Lung (tissue), 12 donors: ENCODE results near the gene CISD3. TPM values are rescaled to one million over a fixed set of nuclear protein-coding genes. Genes with fewer than 3 reads are reported as not detected.

ENCODE experiments used
- ATAC-seq: fragments of 200-7000 bp; cut with Tn5 transposase; one replicate; pipeline ENCODE4 v1.9.1; 2020; ENCODE audit warnings: moderate number of reproducible peaks; ENCODE audit not compliant: insufficient read depth, low FRiP score
- DNase-seq, 3 donors: peaks; one replicate each; pipeline ENCODE4 v3.0.0-alpha.2; 2013 to 2017
- H3K27ac ChIP-seq, 2 donors: one replicate each; pipeline ENCODE4 v1.5.1; 2013; ENCODE audit warnings: mild to moderate bottlenecking in 2 of 2, moderate library complexity in 2 of 2, control low read depth in 1 of 2, inconsistent platforms in 1 of 2, low read depth in 1 of 2, low read length in 1 of 2
- H3K27me3 ChIP-seq, 3 donors: one replicate each; pipeline ENCODE4 v1.5.1; 2013; ENCODE audit warnings: low read length in 2 of 3; ENCODE audit not compliant: control insufficient read depth in 3 of 3, insufficient read depth in 3 of 3
- H3K36me3 ChIP-seq, 4 donors: one replicate each; pipeline ENCODE4 v1.5.1; 2013; ENCODE audit warnings: low read length in 4 of 4, mild to moderate bottlenecking in 1 of 4, moderate library complexity in 1 of 4; ENCODE audit not compliant: control insufficient read depth in 4 of 4, insufficient read depth in 4 of 4
- H3K4me1 ChIP-seq, 5 donors: one replicate each; pipeline ENCODE4 v1.5.1; 2013; ENCODE audit warnings: low read length in 5 of 5, mild to moderate bottlenecking in 2 of 5, moderate library complexity in 1 of 5; ENCODE audit not compliant: control insufficient read depth in 5 of 5, insufficient read depth in 5 of 5
- H3K4me3 ChIP-seq: one replicate; pipeline ENCODE4 v1.5.1; 2013; ENCODE audit warnings: mild to moderate bottlenecking, control low read depth, moderate library complexity
- H3K9ac ChIP-seq, 2 donors: one replicate each; pipeline ENCODE4 v1.5.1; 2013; ENCODE audit warnings: low read length in 2 of 2, control low read depth in 1 of 2; ENCODE audit not compliant: insufficient read depth in 1 of 2
- H3K9me3 ChIP-seq, 4 donors: one replicate each; pipeline ENCODE4 v1.5.1; 2013; ENCODE audit warnings: low read length in 3 of 4, mild to moderate bottlenecking in 1 of 4, moderate library complexity in 1 of 4; ENCODE audit not compliant: control insufficient read depth in 4 of 4, insufficient read depth in 3 of 4
- WGBS, 2 donors: extraction: QIAGEN DNeasy Blood & Tissue Kit; methylation state at CpG; one replicate each; pipeline ENCODE4 v1.1.7; 2013; 5-methylcytosine and 5-hydroxymethylcytosine counted together
- polyA plus RNA-seq, 2 donors: library from polyadenylated mRNA; stranded (reverse); fragments of 200-250 nt; gene quantifications; one replicate each; pipeline ENCODE4 v1.2.1, GENCODE V29; 2013
- total RNA-seq, 2 donors: library from RNA; depleted of rRNA in 1 of 2; stranded (reverse); fragments of >200 nt in 1 of 2; gene quantifications; one replicate each; pipeline ENCODE4 v1.2.1, GENCODE V29; 2014 to 2021
- TF ChIP-seq, protein P1 (sequence below): IDR thresholded peaks from 2 replicates; pipeline ENCODE4 v1.5.1; 2012; ENCODE audit warnings: mild to moderate bottlenecking; ENCODE audit errors: control extremely low read depth, extremely low read depth
- donor health status: control.
- donor health status: control.
- donor health status: Bipolar disorder and iron deficiency.
- donor health status: healthy.
- donor health status: DM: yes; HTN: yes; CAD: no.

CISD3 gene
- total and polyA plus RNA-seq, 4 donors, result 2.4 to 49.7 (median 38.0) TPM

DNA sequence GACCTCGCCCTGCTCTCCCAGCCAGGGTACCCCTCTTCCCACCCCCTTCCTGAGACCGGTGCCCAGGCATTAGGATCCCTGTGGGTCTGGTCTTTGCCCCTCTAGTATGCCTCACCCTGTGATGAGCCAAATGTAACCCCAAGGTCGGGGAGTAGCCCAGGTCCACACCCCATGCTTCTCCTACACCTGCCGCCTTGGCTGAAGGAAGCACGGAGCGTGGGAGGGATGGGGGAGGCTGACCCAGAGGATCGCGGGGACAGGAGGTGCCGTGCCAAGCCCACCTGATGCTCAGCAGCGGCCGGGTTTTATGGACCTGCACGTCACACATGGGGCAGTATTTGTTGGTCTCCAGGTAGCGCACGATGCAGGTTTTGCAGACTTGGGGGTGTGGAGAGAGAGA is 9.2 kb downstream of the CISD3 start:
- Histone ChIP-seq H3K36me3 (peaks cover 0 to 30% (median 28%) of the 10 kb centered on the region in 4 donors), H3K9me3 (no peaks in the 10 kb centered on the region), H3K27me3 (no peaks in the 10 kb centered on the region), H3K4me3 (no peak overlapping the region), H3K27ac (no peak overlapping the region), H3K4me1 (peaks cover 9 to 51% (median 22%) of the 10 kb centered on the region in 5 donors), H3K9ac (no peak overlapping the region)
- ATAC-seq (no peak), DNase-seq (no peak)
- TF ChIP-seq, protein P1, sequence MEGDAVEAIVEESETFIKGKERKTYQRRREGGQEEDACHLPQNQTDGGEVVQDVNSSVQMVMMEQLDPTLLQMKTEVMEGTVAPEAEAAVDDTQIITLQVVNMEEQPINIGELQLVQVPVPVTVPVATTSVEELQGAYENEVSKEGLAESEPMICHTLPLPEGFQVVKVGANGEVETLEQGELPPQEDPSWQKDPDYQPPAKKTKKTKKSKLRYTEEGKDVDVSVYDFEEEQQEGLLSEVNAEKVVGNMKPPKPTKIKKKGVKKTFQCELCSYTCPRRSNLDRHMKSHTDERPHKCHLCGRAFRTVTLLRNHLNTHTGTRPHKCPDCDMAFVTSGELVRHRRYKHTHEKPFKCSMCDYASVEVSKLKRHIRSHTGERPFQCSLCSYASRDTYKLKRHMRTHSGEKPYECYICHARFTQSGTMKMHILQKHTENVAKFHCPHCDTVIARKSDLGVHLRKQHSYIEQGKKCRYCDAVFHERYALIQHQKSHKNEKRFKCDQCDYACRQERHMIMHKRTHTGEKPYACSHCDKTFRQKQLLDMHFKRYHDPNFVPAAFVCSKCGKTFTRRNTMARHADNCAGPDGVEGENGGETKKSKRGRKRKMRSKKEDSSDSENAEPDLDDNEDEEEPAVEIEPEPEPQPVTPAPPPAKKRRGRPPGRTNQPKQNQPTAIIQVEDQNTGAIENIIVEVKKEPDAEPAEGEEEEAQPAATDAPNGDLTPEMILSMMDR, result no peak
- WGBS, 2 donors, result 84 to 90% methylated on average over 14 of the region's 14 CpGs

DNA sequence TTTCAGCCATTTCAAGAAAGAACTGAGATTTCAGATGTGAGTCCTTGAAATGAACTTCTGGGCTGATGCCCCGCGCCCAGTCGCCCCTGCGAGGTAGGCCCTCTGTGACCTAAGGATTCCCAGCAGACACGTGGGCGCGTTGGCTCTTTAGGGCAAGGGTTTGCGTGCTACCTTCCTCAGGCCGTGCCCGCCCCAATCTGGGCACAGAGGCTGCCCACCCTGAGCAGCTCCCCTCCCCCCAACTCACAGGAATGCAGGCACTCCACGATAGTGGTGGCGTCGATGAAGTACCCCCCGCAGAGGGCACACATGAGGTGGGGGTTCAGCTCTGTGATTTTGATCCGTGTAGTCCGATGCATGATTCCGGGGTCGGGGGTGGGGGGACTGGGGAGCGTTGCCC is 9.9 kb downstream of the CISD3 start:
- DNase-seq, result peak in 1 of 3 donors; percentile 11
- no peak for ATAC-seq
- 88 to 89% methylated on average over 19 of the region's 19 CpGs for WGBS, 2 donors
- H3K36me3 ChIP-seq, result peaks cover 0 to 29% (median 25%) of the 10 kb centered on the region in 4 donors
- no peaks in the 10 kb centered on the region for H3K9me3 ChIP-seq
- no peak overlapping the region for H3K9ac ChIP-seq
- no peak overlapping the region for H3K4me3 ChIP-seq
- TF ChIP-seq, protein P1, result no peak
- H3K4me1 ChIP-seq, result peaks cover 9 to 47% (median 22%) of the 10 kb centered on the region in 5 donors
- no peaks in the 10 kb centered on the region for H3K27me3 ChIP-seq
- H3K27ac ChIP-seq, result no peak overlapping the region

DNA sequence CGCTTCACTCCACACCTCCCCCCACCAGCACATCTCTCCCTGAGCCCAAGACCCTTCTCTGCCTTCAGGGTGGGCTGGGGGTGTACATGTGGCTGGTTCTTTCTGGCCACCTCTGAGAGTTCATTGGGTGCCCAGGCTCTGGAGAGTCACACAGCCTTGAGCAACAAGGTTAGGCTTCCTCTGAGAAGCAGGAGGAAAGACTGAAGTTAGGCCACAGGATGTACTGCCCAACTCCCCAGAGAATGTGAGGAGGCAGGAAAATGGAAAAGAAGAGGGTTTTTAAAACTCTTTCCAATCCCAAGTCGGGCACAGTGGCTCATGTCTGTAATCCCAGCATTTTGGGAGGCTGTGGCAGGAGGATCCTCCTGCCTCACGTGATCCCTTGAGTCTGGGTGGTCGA is 10.7 kb downstream of the CISD3 start:
- Histone ChIP-seq H3K36me3 (peaks cover 0 to 29% (median 22%) of the 10 kb centered on the region in 4 donors), H3K27ac (peak overlapping the region in 1 of 2 donors; percentile 37), H3K4me3 (no peak overlapping the region), H3K4me1 (peaks cover 9 to 49% (median 22%) of the 10 kb centered on the region in 5 donors), H3K9me3 (no peaks in the 10 kb centered on the region), H3K9ac (peak overlapping the region in 1 of 2 donors; percentile 7), H3K27me3 (no peaks in the 10 kb centered on the region)
- no peak for ATAC-seq
- TF ChIP-seq, protein P1, result no peak
- WGBS, 2 donors, result 78 to 87% methylated on average over 4 of the region's 4 CpGs
- no peak for DNase-seq

DNA sequence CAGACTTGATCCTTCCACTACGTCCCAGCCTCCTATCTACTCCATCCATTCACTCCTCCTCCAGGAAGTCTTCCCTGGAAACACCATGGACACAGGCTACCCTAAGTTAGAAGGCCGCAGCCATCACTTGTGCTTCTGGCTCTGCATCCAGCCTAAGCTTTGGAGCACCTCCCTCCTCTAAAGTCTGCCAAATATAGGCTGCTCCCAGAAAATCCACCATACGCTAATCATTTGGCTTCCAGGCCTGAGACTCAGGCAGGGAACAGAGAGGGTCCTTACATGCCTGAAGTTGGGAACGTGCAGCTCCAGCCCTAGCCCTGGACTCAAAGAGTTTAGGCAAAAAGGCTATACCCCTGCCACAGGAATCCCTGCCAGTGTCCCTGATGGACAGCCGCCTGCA is 11.3 kb downstream of the CISD3 start:
- Histone ChIP-seq H3K27me3 (no peaks in the 10 kb centered on the region), H3K9me3 (no peaks in the 10 kb centered on the region), H3K9ac (peak overlapping the region; percentile 7 to 74), H3K4me1 (peaks cover 9 to 52% (median 28%) of the 10 kb centered on the region in 5 donors), H3K27ac (peak overlapping the region; percentile 46 to 95), H3K36me3 (peaks cover 0 to 29% (median 19%) of the 10 kb centered on the region in 4 donors), H3K4me3 (no peak overlapping the region)
- ATAC-seq (no peak), DNase-seq (peak in 1 of 3 donors; percentile 35)
- 73 to 91% methylated on average over 5 of the region's 5 CpGs for WGBS, 2 donors
- TF ChIP-seq, protein P1, result no peak
